HCT116 (cell line): ENCODE measurements around the gene SIGLEC5.

Experiments
- CTCF ChIP-seq, 3 experiments: fragments of 200-600 bp in 1 of 3; sonication (generic) in 1 of 3; IDR thresholded peaks in 2 of 3; conservative IDR thresholded peaks in 1 of 3; 2 replicates each; pipeline ENCODE4 v1.5.1; 2012 to 2017; ENCODE audit warnings: low read depth in 2 of 3, low read length in 2 of 3, antibody characterized with exemption in 1 of 3, borderline replicate concordance in 1 of 3, control low read depth in 1 of 3, mild to moderate bottlenecking in 1 of 3, mixed read lengths in 1 of 3, mixed run types in 1 of 3, moderate library complexity in 1 of 3; ENCODE audit not compliant: insufficient read depth in 1 of 3
- JUND ChIP-seq: IDR thresholded peaks from 2 replicates; pipeline ENCODE4 v1.6.1; 2012
- REST ChIP-seq: IDR thresholded peaks from 2 replicates; pipeline ENCODE4 v1.6.1; 2012; ENCODE audit warnings: low read depth
- TCF7L2 ChIP-seq: IDR thresholded peaks from 2 replicates; pipeline ENCODE4 v1.7.0; 2011; ENCODE audit warnings: borderline replicate concordance, inconsistent platforms; ENCODE audit not compliant: insufficient read depth, insufficient read length; ENCODE audit errors: extremely low read depth
- YY1 ChIP-seq: IDR thresholded peaks from 2 replicates; pipeline ENCODE4 v1.6.1; 2011; ENCODE audit warnings: low read length, low read depth, moderate library complexity, mild to moderate bottlenecking; ENCODE audit not compliant: insufficient replicate concordance; ENCODE audit errors: extremely low read depth

- TF ChIP-seq JUND (no peak), TCF7L2 (peak; percentile 16), YY1 (peak; percentile 68), CTCF (IDR thresholded peaks at IDR 0.05 in 2 of 3, conservative IDR thresholded peaks at IDR 0.05 in 1 of 3; ENCODE audit: borderline replicate concordance in 1 of 3, insufficient read depth in 1 of 3, low read depth in 2 of 3, low read length in 2 of 3) (no peak), REST (no peak)
These were observed 36.0 kb downstream of the SIGLEC5 start for GRCh38 chr19:51593969-51594773.
